Measurements from ENCODE around the gene TEX14. TPM values are rescaled to one million over a fixed set of nuclear protein-coding genes. Genes with fewer than 3 reads are reported as not detected.
A peak's percentile ranks its signal among the peaks of the same experiment; 100 is the strongest.

The TEX14 gene
- total RNA-seq (2021) = 0.28 and 0.55 TPM in 2 replicates
- percentile 27 among the genes with signal in this experiment for Bru-seq, nascent RNA
- BruChase-seq, experiment 1, labeled RNA remaining after a 2-hour chase = percentile 27 among the genes with signal in this experiment
- percentile 29 among the genes with signal in this experiment for BruChase-seq, experiment 2, labeled RNA remaining after a 6-hour chase
- long read RNA-seq, partial matches to known transcripts = 0 of 2 reads
- long read RNA-seq, other reads (novel, unspliced or antisense) = 2 of 2 reads

GRCh38 chr17:58691701-58692238 is at the start of gene TEX14:
Gene TEX14, minus strand, starts transcription at chr17:58692045. Its CDS starts 40,044 bp downstream, at chr17:58652001.
- no peak for DNase-seq
- no peaks in the 10 kb centered on the region for H3K27me3 ChIP-seq (ENCODE audit: insufficient read depth, low read depth)
- peaks cover under 1% of the 10 kb centered on the region; the same call in 1 of the 2 replicates for H3F3A ChIP-seq (ENCODE audit: insufficient read depth, low read depth)
- ChIA-PET CTCF (no interaction called here), POLR2A (ENCODE audit: unreplicated experiment) (interaction anchor here (0.6 to 0.8 kb wide), 2 partner anchors 22 to 739 kb away, joined by 3 to 4 read pairs; no protein-coding TSS in a partner anchor)
- no TSS peak for BruUV-seq (replicated peaks)
- H3K36me3 ChIP-seq (ENCODE audit: low read depth) = no peaks in the 10 kb centered on the region
- H3K4me1 ChIP-seq (replicated peaks; ENCODE audit: insufficient read depth) = peaks cover 28% of the 10 kb centered on the region
- H3K9me3 ChIP-seq (ENCODE audit: insufficient read depth, low read depth) = no peaks in the 10 kb centered on the region; the same call in 1 of the 2 replicates
- peak within 1 kb of the TSS; percentile 59 for H3K4me3 ChIP-seq
- no peaks in the 10 kb centered on the region for H3K9me2 ChIP-seq (ENCODE audit: insufficient read depth)
- H3K4me2 ChIP-seq = peak within 1 kb of the TSS; percentile 85
- TF ChIP-seq CTCF (conservative IDR thresholded peaks at IDR 0.05) = no peak
- TF ChIP-seq EZH2 (IDR thresholded peaks at IDR 0.05; ENCODE audit: low read depth) = no peak
- intact Hi-C loops (cut with micrococcal nuclease; ENCODE audit: unreplicated experiment) = loop anchor here (2.0 to 5.0 kb wide), 2 partner anchors 33 to 59 kb away; no protein-coding TSS in a partner anchor
- peak within 1 kb of the TSS; percentile 100 for H2AFZ ChIP-seq
- peaks cover 35% of the 10 kb centered on the region for H3K79me2 ChIP-seq (ENCODE audit: low read depth)
- no peaks in the 10 kb centered on the region for H4K20me1 ChIP-seq (ENCODE audit: insufficient read depth)
- peak within 1 kb of the TSS; percentile 62 for H3K27ac ChIP-seq

GRCh38 chr17:58741121-58741625 is 49.3 kb upstream of the TEX14 start:
- Histone ChIP-seq H3F3A (ENCODE audit: insufficient read depth, low read depth) (peaks cover 16% of the 10 kb centered on the region), H3K9me2 (ENCODE audit: insufficient read depth) (no peaks in the 10 kb centered on the region), H3K27ac (peak overlapping the region; percentile 79), H3K4me3 (peak overlapping the region; percentile 6; the same call in 1 of the 2 replicates), H3K9me3 (ENCODE audit: insufficient read depth, low read depth) (no peaks in the 10 kb centered on the region), H2AFZ (peak overlapping the region; percentile 53; the same call in 1 of the 2 replicates), H3K36me3 (ENCODE audit: low read depth) (no peaks in the 10 kb centered on the region), H3K4me1 (replicated peaks; ENCODE audit: insufficient read depth) (peaks cover 13% of the 10 kb centered on the region), H3K27me3 (ENCODE audit: insufficient read depth, low read depth) (no peaks in the 10 kb centered on the region), H4K20me1 (ENCODE audit: insufficient read depth) (no peaks in the 10 kb centered on the region), H3K79me2 (ENCODE audit: low read depth) (no peaks in the 10 kb centered on the region), H3K4me2 (peak overlapping the region; percentile 61)
- ChIA-PET POLR2A (ENCODE audit: unreplicated experiment) (no interaction called here), CTCF (no interaction called here)
- DNase-seq = peak; percentile 28 to 94
- TF ChIP-seq CTCF (conservative IDR thresholded peaks at IDR 0.05) (no peak), EZH2 (IDR thresholded peaks at IDR 0.05; ENCODE audit: low read depth) (no peak)
- intact Hi-C loops (cut with micrococcal nuclease; ENCODE audit: unreplicated experiment) = loop anchor here (1.0 kb wide), 1 partner anchor 110 kb away; no protein-coding TSS in a partner anchor
- BruUV-seq (replicated peaks) = no TSS peak

- CTCF ChIA-PET = no interaction called here
Measured at GRCh38 chr17:58734811-58735210, 43.0 kb upstream of the TEX14 start.

More at GRCh38 chr17:58734811-58735210, 43.0 kb upstream of the TEX14 start:
- H3K27me3 ChIP-seq (ENCODE audit: insufficient read depth, low read depth) = no peaks in the 10 kb centered on the region
- H3K9me2 ChIP-seq (ENCODE audit: insufficient read depth) = no peaks in the 10 kb centered on the region
- no peaks in the 10 kb centered on the region for H4K20me1 ChIP-seq (ENCODE audit: insufficient read depth)
- no peak for DNase-seq
- intact Hi-C loops (cut with micrococcal nuclease; ENCODE audit: unreplicated experiment) = no loop called here
- H3K4me2 ChIP-seq = no peak overlapping the region
- 0 out of 2 replicates have a peak overlapping the region, but pooled peaks have one; percentile 4 for H3K27ac ChIP-seq
- no peaks in the 10 kb centered on the region for H3K9me3 ChIP-seq (ENCODE audit: insufficient read depth, low read depth)
- no peak overlapping the region for H3K4me3 ChIP-seq
- POLR2A ChIA-PET (ENCODE audit: unreplicated experiment) = interaction anchor here (0.6 kb wide), 2 partner anchors 14 to 475 kb away, joined by 9 to 15 read pairs; no protein-coding TSS in a partner anchor
- no peaks in the 10 kb centered on the region; the same call in 1 of the 2 replicates for H3K4me1 ChIP-seq (replicated peaks; ENCODE audit: insufficient read depth)
- H3F3A ChIP-seq (ENCODE audit: insufficient read depth, low read depth) = no peaks in the 10 kb centered on the region
- no TSS peak for BruUV-seq (replicated peaks)
- no peaks in the 10 kb centered on the region for H3K79me2 ChIP-seq (ENCODE audit: low read depth)
- TF ChIP-seq CTCF (conservative IDR thresholded peaks at IDR 0.05) = no peak
- no peak for TF ChIP-seq EZH2 (IDR thresholded peaks at IDR 0.05; ENCODE audit: low read depth)
- H3K36me3 ChIP-seq (ENCODE audit: low read depth) = no peaks in the 10 kb centered on the region
- H2AFZ ChIP-seq = no peak overlapping the region

Data from PC-9 (cell line).